ENCODE data around the gene IMPDH1. TPM values are rescaled to one million over a fixed set of nuclear protein-coding genes. Genes with fewer than 3 reads are reported as not detected.

IMPDH1 gene
- total and polyA plus RNA-seq, 3 donors from 2014 or later = 32.3 to 64.5 (median 48.3) TPM

DNA sequence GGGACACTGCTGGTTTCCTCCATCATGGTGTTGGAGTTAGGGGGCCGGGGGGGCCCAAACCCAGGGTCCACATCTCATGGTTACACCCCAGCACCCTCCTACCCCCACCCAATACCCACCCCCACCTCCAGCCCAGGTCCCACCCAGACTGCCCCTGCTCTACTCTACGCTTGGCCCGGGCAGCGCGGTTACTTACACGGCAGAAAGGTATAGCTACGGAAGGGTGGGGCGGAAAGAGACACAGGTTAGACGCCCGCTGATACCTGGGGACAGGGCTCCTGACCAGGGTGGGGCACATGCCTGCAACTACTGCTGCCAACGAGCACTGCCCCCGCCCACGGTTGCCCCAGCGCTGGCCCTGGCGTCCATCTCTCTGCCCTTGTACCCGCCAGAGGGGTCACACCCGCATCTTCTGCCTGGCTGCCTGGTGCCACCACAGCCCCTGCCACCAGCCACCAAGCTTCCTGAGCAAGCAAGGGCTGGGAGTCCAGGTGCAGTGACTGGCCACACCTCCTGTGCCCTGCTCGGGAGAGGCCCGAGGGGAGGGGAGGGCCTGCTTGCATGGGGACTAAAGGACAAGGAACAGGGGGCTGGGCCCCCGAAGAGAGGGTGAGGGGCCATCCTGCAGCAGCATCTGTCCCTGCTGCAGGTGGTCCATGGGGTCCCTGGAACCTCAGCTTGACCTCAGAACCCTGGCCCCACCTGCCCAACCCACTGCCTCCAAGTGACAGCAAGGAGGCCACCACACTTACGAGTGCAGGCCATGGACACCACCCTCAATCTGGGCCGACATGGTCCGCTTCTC lies 16.1 kb downstream of the IMPDH1 start:
- Histone ChIP-seq H3K4me1 (no peaks in the 10 kb centered on the region), H3K36me3 (ENCODE audit: low read depth, missing control alignments) (no peaks in the 10 kb centered on the region), H3K27ac (no peak overlapping the region), H3K27me3 (no peaks in the 10 kb centered on the region), H3K9me3 (no peaks in the 10 kb centered on the region), H3K4me3 (no peak overlapping the region)
- intact Hi-C loops (cut with DNase I; ENCODE audit: low total_unique reads) = no loop called here
- DNase-seq = no peak
- WGBS, 2 donors = 93 to 96% methylated on average over 14 to 23 of the region's 23 CpGs
- TF ChIP-seq POLR2A (IDR thresholded peaks at IDR 0.05) = no peak
- TF ChIP-seq, protein P1, sequence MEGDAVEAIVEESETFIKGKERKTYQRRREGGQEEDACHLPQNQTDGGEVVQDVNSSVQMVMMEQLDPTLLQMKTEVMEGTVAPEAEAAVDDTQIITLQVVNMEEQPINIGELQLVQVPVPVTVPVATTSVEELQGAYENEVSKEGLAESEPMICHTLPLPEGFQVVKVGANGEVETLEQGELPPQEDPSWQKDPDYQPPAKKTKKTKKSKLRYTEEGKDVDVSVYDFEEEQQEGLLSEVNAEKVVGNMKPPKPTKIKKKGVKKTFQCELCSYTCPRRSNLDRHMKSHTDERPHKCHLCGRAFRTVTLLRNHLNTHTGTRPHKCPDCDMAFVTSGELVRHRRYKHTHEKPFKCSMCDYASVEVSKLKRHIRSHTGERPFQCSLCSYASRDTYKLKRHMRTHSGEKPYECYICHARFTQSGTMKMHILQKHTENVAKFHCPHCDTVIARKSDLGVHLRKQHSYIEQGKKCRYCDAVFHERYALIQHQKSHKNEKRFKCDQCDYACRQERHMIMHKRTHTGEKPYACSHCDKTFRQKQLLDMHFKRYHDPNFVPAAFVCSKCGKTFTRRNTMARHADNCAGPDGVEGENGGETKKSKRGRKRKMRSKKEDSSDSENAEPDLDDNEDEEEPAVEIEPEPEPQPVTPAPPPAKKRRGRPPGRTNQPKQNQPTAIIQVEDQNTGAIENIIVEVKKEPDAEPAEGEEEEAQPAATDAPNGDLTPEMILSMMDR (IDR thresholded peaks at IDR 0.05) = no peak

DNA sequence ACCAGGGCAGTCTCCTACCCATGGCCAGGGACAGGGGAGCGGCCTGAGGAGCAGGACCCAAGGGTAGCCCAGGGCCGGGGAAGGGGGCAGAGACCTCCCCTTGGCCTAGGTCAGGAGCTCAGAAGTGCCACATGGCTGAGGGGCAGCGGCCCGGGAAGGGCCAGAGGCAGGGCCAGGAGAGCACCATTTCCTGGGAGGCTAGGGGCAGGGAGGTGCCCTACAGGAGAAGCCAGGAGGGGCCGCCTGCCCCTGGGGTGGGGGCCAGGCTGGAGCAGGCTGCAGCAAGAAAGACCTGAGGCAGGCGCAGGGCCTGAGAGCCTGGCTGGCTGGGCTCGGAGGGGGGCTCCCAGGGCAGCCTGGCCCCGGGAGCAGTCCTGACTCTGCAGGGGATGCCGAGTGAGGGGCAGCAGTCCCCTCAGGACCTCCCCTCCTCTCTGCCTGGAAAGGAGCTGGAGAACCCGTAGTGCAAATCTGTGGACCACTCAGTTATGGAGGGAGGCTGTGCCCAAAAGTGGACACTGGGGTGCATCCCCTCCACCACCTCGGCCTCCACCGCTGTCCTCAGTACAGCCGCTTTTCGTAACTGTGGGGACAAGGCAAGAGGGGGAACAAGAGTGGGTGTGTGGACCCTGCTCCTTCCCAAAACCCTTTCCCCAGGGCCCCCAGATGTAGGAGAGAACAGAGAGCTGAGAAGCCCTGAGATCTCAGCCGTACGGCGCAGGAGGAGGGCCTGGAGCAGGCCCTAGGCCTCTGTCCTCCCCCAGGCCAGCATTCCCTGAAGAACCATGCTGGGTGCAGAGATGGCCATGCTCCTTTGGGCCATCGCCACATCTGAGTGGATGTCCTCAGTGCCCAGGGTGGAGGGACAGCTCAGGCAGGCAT lies 17.1 kb downstream of the IMPDH1 start:
- H3K27me3 ChIP-seq = no peaks in the 10 kb centered on the region
- H3K4me1 ChIP-seq = no peaks in the 10 kb centered on the region
- no peak overlapping the region for H3K27ac ChIP-seq
- intact Hi-C loops (cut with DNase I; ENCODE audit: low total_unique reads) = no loop called here
- H3K4me3 ChIP-seq = no peak overlapping the region
- DNase-seq = no peak
- no peak for TF ChIP-seq POLR2A (IDR thresholded peaks at IDR 0.05)
- TF ChIP-seq, protein P1 (IDR thresholded peaks at IDR 0.05) = no peak
- 92 to 98% methylated on average over 10 to 18 of the region's 18 CpGs for WGBS, 2 donors
- H3K9me3 ChIP-seq = no peaks in the 10 kb centered on the region
- no peaks in the 10 kb centered on the region for H3K36me3 ChIP-seq (ENCODE audit: low read depth, missing control alignments)

DNA sequence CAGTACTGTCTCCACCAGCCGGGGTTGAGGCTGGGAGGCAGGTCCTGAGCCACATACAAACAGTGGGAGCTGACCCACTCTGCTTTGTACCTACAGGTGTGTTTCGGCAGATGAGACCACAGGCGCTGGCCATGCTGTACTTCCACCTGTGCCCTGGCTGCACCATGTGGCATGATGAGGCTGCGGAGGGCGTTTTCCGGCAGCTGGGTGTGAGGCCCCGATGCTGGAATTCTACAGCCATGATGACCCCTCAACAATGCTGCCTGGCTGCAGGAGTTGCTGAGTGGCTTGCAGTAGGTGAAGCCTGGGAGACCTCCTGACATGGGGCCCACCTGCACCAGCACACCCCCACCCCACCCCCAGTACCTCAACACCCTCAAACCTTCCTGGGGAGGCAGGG lies 18.0 kb downstream of the IMPDH1 start:
- Histone ChIP-seq H3K27me3 (no peaks in the 10 kb centered on the region), H3K36me3 (ENCODE audit: low read depth, missing control alignments) (no peaks in the 10 kb centered on the region), H3K9me3 (no peaks in the 10 kb centered on the region), H3K4me1 (peaks cover 3% of the 10 kb centered on the region), H3K4me3 (no peak overlapping the region), H3K27ac (no peak overlapping the region)
- intact Hi-C loops (cut with DNase I; ENCODE audit: low total_unique reads) = no loop called here
- no peak for TF ChIP-seq POLR2A (IDR thresholded peaks at IDR 0.05)
- TF ChIP-seq, protein P1 (IDR thresholded peaks at IDR 0.05) = no peak
- DNase-seq = no peak
- WGBS, 2 donors = 85 to 92% methylated on average over 5 to 7 of the region's 7 CpGs

DNA sequence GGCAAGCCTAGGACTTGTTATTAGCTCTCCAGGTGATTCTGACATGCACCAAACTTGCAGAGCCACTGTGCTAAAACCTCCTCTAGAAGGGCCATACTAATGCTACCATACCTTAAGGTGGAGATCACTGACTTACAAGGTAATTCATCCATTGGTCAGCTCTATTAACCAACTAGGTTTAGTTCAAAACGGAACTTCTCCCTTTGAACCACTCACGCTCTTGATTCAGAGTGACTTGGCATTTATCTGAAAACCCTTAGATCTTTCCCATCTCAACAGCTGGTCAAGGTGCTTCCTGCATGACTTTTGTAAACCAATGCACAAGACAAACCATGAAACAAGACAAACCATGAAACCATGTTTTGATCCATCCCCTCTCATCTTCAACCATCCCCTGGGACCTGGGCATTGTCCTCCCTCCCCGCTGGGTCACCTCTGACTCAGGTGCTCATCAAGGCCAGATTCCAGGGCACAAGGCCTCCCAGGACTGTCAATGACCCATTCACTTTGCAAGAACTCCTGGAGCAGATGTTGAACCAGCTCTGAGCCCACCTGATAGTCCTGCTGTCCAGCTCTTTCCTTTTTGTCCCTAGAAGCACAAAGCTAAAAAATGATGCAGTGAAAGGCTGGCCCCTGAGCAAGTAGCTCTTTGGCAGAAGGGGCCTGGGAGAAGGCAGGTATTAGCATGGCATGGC lies 18.8 kb downstream of the IMPDH1 start:
- H3K4me1 ChIP-seq = peaks cover 3% of the 10 kb centered on the region
- H3K9me3 ChIP-seq = no peaks in the 10 kb centered on the region
- no peak for DNase-seq
- no peaks in the 10 kb centered on the region for H3K27me3 ChIP-seq
- intact Hi-C loops (cut with DNase I; ENCODE audit: low total_unique reads) = no loop called here
- H3K36me3 ChIP-seq (ENCODE audit: low read depth, missing control alignments) = no peaks in the 10 kb centered on the region
- TF ChIP-seq POLR2A (IDR thresholded peaks at IDR 0.05) = no peak
- TF ChIP-seq, protein P1 (IDR thresholded peaks at IDR 0.05) = no peak
- no peak overlapping the region for H3K27ac ChIP-seq
- 92 to 94% methylated on average over 3 of the region's 3 CpGs for WGBS, 2 donors
- no peak overlapping the region for H3K4me3 ChIP-seq

All from testis (tissue), 3 donors.